Measurements from ENCODE around the gene RGS6.

RGS6 gene

DNA sequence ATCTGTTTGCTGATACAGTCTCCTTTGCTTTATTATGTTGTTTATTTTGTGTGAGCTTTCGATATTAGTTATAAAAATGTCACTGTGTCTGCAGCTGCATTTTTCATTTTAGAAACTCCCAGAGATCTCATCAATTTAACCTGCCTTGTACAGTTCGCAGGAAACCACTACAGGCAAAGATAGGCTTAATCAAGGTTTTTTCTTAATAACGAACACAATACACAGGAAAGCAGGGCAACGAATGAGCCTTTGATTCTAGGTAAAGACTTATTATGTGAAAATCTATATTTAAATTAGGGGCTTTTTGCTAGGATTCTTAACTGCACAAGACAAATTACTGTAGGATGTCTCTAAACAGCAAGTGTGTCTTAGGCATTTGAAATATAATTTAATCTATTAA lies 191.9 kb downstream of the RGS6 start:
- in situ Hi-C loops (cut with MboI; ENCODE audit: low pct_unique_long_range_greater_than_20kb, low sequenced_read_pairs, unreplicated experiment), result no loop called here
- TF ChIP-seq, protein P1, sequence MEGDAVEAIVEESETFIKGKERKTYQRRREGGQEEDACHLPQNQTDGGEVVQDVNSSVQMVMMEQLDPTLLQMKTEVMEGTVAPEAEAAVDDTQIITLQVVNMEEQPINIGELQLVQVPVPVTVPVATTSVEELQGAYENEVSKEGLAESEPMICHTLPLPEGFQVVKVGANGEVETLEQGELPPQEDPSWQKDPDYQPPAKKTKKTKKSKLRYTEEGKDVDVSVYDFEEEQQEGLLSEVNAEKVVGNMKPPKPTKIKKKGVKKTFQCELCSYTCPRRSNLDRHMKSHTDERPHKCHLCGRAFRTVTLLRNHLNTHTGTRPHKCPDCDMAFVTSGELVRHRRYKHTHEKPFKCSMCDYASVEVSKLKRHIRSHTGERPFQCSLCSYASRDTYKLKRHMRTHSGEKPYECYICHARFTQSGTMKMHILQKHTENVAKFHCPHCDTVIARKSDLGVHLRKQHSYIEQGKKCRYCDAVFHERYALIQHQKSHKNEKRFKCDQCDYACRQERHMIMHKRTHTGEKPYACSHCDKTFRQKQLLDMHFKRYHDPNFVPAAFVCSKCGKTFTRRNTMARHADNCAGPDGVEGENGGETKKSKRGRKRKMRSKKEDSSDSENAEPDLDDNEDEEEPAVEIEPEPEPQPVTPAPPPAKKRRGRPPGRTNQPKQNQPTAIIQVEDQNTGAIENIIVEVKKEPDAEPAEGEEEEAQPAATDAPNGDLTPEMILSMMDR (IDR thresholded peaks at IDR 0.05; ENCODE audit: extremely low read depth, insufficient read depth, missing control alignments), result no peak
- no peak for DNase-seq (ENCODE audit: low spot score)

DNA sequence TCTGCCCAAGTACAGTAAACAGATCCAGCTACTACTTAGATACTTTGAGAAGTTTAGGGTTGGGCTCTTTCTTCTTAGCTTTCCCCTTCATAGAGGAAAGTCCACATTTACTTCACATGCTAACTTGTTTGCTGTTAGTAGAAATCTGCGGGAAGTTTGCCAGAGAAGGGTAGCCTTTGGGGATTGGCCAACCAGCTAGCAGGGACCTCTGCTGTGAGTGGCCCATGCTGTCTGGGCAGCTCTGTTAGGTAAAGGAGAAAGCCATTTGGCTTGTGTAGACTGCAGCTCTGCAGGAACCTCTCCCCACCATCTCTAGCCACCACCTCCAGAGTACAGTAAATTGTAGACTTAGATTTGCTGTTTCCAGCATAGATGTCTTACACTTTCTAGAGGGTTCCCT lies 193.9 kb downstream of the RGS6 start:
- in situ Hi-C loops (cut with MboI; ENCODE audit: low pct_unique_long_range_greater_than_20kb, low sequenced_read_pairs, unreplicated experiment), result no loop called here

DNA sequence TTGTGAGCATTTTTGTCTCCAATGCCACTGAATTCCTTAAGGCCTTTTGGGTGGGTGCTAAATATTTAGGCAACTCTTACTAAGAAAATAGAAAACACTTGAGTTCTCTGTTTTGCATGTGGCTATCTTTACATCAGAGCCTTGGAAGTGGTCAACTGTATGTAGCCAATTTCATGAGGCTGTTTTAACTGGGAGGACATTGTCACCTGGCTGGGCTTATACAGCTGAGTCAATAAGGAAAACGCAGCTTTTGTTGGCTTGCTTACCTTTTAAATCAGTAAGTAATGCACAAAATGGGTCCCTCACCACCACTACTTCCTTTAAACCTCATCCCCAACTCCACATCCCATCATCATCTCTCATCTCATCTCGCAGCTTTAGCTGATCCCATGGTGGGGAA lies 194.3 kb downstream of the RGS6 start:
- DNase-seq (ENCODE audit: low spot score), result no peak
- in situ Hi-C loops (cut with MboI; ENCODE audit: low pct_unique_long_range_greater_than_20kb, low sequenced_read_pairs, unreplicated experiment), result no loop called here
- TF ChIP-seq, protein P1 (IDR thresholded peaks at IDR 0.05; ENCODE audit: extremely low read depth, insufficient read depth, missing control alignments), result no peak

More for the DNA sequence above, 193.9 kb downstream of the RGS6 start:
- TF ChIP-seq, protein P1 (IDR thresholded peaks at IDR 0.05; ENCODE audit: extremely low read depth, insufficient read depth, missing control alignments), result no peak
- DNase-seq (ENCODE audit: low spot score), result no peak

DNA sequence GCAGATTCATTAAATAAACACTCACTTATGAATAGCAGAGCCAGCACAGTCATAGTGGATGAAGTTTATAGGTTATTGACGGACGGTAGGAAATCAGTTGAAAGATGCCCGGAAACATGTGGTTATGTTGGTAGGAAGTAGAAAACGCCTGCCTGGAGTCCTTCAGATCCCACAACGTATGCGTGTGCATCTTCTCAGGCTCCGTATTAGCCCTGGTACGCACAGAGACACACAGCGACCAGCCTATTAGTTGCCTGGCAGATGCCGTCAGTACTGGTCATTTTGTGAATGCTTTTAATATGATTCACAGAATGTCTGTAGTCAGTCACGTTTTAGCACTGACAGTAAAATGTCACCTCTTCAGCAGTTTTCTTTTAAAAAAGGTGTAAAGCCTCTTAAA lies 196.4 kb downstream of the RGS6 start:
- in situ Hi-C loops (cut with MboI; ENCODE audit: low pct_unique_long_range_greater_than_20kb, low sequenced_read_pairs, unreplicated experiment), result no loop called here
- DNase-seq (ENCODE audit: low spot score), result no peak
- TF ChIP-seq, protein P1 (IDR thresholded peaks at IDR 0.05; ENCODE audit: extremely low read depth, insufficient read depth, missing control alignments), result no peak

DNA sequence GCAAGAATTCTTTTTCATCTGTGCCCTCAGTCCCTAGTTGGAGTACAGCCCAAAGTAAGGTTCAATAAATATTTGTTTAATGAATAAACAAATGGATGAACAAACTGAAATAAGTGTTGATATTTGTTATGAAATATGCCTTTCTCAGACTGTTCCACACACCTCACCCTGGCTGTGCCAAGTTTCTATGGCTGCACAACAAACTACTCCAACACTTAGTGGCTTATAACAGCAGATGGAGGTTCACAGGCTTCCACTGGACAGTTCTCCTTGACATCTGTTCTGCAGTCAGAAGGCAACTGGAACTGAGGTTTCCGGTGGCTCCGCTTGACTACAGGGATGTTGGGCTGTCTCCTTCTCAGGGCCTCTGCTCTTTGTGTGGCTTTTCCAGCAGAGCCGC lies 197.1 kb downstream of the RGS6 start:
- TF ChIP-seq, protein P1 (IDR thresholded peaks at IDR 0.05; ENCODE audit: extremely low read depth, insufficient read depth, missing control alignments), result no peak
- in situ Hi-C loops (cut with MboI; ENCODE audit: low pct_unique_long_range_greater_than_20kb, low sequenced_read_pairs, unreplicated experiment), result no loop called here
- DNase-seq (ENCODE audit: low spot score), result no peak

DNA sequence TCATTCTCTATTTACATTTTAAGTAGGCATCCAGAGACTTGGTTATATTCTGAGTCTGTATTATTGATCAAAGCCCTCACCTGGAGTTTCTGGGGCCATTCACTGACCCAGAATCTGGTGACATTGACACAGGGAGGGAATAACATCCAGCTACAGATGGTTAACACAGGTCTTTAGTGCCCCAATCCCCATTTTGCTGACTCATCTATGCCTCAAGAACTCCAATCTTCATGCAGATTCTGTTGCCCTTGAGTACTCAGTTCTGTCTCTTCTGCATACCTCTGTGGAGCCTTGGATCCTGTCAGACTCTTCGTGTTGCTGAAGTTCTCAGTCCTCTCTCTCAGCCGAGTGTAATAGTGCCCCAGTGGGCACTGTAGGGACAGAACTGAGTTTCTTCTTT lies 208.9 kb downstream of the RGS6 start:
- in situ Hi-C loops (cut with MboI; ENCODE audit: low pct_unique_long_range_greater_than_20kb, low sequenced_read_pairs, unreplicated experiment), result no loop called here
- no peak for DNase-seq (ENCODE audit: low spot score)
- TF ChIP-seq, protein P1 (IDR thresholded peaks at IDR 0.05; ENCODE audit: extremely low read depth, insufficient read depth, missing control alignments), result no peak

DNA sequence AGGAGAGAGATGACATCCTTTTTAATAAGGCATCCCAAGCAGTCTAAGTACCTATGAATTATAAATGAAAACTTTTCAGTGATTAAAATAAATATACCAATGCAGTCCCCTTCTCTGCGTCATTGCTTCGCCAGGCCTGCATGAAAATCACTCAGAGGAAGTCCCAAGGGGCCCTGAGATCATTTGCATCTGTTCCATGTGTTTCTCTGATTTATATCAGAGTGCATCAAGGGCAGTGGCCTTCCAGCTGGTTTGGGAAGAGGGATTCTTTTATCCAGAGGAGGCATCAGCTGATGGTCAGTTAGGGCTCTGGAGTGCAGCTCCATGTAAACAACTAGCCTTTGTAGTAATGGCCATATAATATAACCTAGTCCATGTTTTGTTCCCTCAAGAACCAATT lies 210.1 kb downstream of the RGS6 start:
- DNase-seq (ENCODE audit: low spot score), result no peak
- TF ChIP-seq, protein P1 (IDR thresholded peaks at IDR 0.05; ENCODE audit: extremely low read depth, insufficient read depth, missing control alignments), result no peak
- in situ Hi-C loops (cut with MboI; ENCODE audit: low pct_unique_long_range_greater_than_20kb, low sequenced_read_pairs, unreplicated experiment), result no loop called here

Measured in GM13977 (cell line).